Right atrium auricular region (tissue), 2 donors: ENCODE data around the gene ADGRG7. TPM values are rescaled to one million over a fixed set of nuclear protein-coding genes. Genes with fewer than 3 reads are reported as not detected.
A peak's percentile ranks its signal among the peaks of the same experiment; 100 is the strongest.

Experiments
- DNase-seq: peaks from one replicate; pipeline ENCODE4 v3.0.0-alpha.2; 2019; ENCODE audit warnings: low spot score
- H3K27ac ChIP-seq, 2 donors: fragments of 200-600 bp; sonication (generic); 1 replicate in 1 of 2; 2 replicates in 1 of 2; pipeline ENCODE4 v1.5.1; 2016 to 2019
- H3K27me3 ChIP-seq, 2 donors: fragments of 200-600 bp; sonication (generic); one replicate each; pipeline versions ENCODE4 v1.5.1 to v1.6.0; 2017 to 2019
- H3K36me3 ChIP-seq: fragments of 200-600 bp; sonication (generic); one replicate; pipeline ENCODE4 v1.5.1; 2016
- H3K4me1 ChIP-seq, 2 donors: fragments of 200-600 bp; sonication (generic); one replicate each; pipeline versions ENCODE4 v1.5.1 to v1.6.0; 2017 to 2019
- H3K4me3 ChIP-seq, 2 donors: fragments of 200-600 bp; sonication (generic); 1 replicate in 1 of 2; 2 replicates in 1 of 2; pipeline ENCODE4 v1.5.1; 2017 to 2019; ENCODE audit warnings: mild to moderate bottlenecking in 1 of 2, moderate library complexity in 1 of 2
- H3K9me3 ChIP-seq, 2 donors: fragments of 200-600 bp; sonication (generic); one replicate each; pipeline ENCODE4 v1.5.1; 2019
- CTCF ChIP-seq, 2 donors: fragments of 200-600 bp; sonication (generic); IDR thresholded peaks; one replicate each; pipeline ENCODE4 v1.5.1; 2019; ENCODE audit warnings: antibody characterized with exemption in 2 of 2
- total RNA-seq, 2 donors: library from RNA; depleted of rRNA; stranded (reverse); fragments of >200 nt; gene quantifications; one replicate each; pipeline ENCODE4 v1.1.0, GENCODE V29; 2016

Gene ADGRG7
- total RNA-seq, 2 donors from 2014 or later: not detected

DNA sequence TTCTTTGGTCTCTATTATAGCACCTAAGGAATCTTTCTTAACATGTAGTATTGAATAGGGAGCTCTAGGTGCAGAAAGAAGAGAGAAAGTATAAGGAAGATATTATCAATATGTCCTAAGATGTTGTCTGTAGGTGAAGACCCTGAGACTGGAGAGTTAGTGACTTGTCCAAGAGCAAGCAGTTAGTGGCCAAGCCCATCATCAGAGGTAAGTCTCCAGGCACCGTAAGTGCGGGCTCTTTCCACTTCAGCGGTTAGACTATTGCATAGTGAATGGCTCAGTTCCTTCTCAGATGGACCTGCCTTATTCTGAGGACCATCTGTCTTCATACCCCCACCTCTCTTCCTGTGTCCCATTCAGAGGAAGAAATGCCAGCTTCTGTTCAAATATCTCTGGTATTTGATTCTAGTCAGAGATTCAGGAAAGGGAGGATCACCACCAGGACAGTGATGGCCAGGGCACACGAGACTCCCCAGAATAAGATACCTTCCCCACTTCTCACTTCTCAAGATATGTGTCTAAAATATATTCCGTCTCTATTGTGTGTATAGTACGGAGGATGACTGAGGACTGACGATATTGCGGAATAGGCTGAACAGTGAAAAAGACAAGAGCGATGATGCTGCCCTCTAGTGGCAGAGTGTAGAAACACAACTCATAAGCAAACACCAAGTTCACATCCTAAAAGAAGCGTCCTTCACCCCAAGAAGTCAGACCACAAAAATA is 19.1 kb upstream of the ADGRG7 start:
- DNase-seq: peak; percentile 75
- Histone ChIP-seq H3K36me3 (no peaks in the 10 kb centered on the region), H3K27ac (no peak overlapping the region), H3K27me3 (no peaks in the 10 kb centered on the region), H3K9me3 (no peaks in the 10 kb centered on the region), H3K4me1 (no peaks in the 10 kb centered on the region), H3K4me3 (no peak overlapping the region)
- TF ChIP-seq CTCF (IDR thresholded peaks at IDR 0.05): peak; percentile 79 to 86

DNA sequence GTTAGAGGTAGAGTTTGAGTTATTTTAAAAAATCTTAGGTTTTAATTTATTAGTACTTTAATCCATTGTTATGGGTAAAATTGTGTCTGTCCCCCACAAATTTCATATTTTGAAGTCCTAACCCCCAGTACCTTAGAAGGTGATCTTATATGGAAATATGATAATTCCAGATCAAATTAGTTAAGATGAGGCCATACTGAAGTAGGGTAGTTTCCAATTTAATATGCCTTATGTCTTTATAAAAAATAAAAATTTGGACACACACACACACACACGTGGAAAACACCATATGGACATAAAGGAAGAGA is 18.6 kb upstream of the ADGRG7 start:
- H3K4me3 ChIP-seq: no peak overlapping the region
- no peak for TF ChIP-seq CTCF (IDR thresholded peaks at IDR 0.05)
- no peaks in the 10 kb centered on the region for H3K36me3 ChIP-seq
- H3K4me1 ChIP-seq: no peaks in the 10 kb centered on the region
- no peak overlapping the region for H3K27ac ChIP-seq
- no peak for DNase-seq
- no peaks in the 10 kb centered on the region for H3K27me3 ChIP-seq
- H3K9me3 ChIP-seq: no peaks in the 10 kb centered on the region

- H3K36me3 ChIP-seq: no peaks in the 10 kb centered on the region
- H3K9me3 ChIP-seq: no peaks in the 10 kb centered on the region
- H3K27ac ChIP-seq: no peak overlapping the region
- H3K4me1 ChIP-seq: no peaks in the 10 kb centered on the region
- no peaks in the 10 kb centered on the region for H3K27me3 ChIP-seq
- DNase-seq: no peak
- TF ChIP-seq CTCF (IDR thresholded peaks at IDR 0.05): no peak
- no peak overlapping the region for H3K4me3 ChIP-seq
Measured at GRCh38 chr3:100591411-100591810, 18.0 kb upstream of the ADGRG7 start.

DNA sequence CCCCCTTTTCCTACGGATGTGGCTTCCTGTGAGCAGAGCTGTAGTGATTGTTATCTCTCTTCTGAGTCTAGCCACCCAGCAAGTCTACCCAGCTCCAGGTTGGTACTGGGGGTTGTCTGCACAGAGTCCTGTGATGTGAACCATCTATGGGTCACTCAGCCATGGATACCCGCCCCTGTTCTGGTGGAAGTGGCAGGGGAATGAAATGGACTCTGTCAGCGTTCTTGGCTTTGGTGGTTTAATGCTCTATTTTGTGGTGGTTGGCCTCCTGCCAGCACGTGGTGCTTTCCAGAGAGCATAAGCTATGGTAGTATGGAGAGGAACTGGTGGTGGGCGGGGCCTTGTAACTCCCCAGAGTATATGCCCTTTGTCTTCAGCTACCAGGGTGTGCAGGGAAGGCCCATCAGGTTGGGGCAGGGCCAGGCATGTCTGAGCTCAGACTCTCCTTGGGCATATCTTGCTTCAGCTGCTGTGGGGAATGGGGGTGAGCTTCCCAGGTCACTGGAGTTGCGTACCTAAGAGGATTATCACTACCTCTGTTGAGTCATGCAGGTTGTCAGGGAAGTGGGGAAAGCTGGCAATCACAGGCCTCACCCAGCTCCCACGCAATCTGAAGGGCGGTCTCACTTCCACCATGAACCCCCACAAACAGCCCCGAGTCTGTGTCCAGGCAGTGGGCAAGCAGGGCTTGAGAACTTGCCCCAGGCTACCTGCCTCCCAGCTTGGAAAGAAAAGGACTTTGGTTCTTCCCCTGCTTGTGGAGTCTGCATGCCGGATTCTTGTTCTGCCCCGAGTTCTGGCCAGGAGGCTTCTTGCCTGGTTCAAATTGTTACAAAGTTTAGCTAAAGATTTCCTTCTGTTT is 9.0 kb upstream of the ADGRG7 start:
- H3K27ac ChIP-seq: no peak overlapping the region
- DNase-seq: no peak
- no peak for TF ChIP-seq CTCF (IDR thresholded peaks at IDR 0.05)
- H3K36me3 ChIP-seq: no peaks in the 10 kb centered on the region
- no peak overlapping the region for H3K4me3 ChIP-seq
- no peaks in the 10 kb centered on the region for H3K4me1 ChIP-seq
- no peaks in the 10 kb centered on the region for H3K27me3 ChIP-seq
- H3K9me3 ChIP-seq: no peaks in the 10 kb centered on the region

- Histone ChIP-seq H3K4me3 (peak overlapping the region in 1 of 2 donors; percentile 13), H3K9me3 (no peaks in the 10 kb centered on the region), H3K36me3 (no peaks in the 10 kb centered on the region), H3K27ac (no peak overlapping the region), H3K27me3 (no peaks in the 10 kb centered on the region), H3K4me1 (no peaks in the 10 kb centered on the region)
- no peak for TF ChIP-seq CTCF (IDR thresholded peaks at IDR 0.05)
- no peak for DNase-seq
Measured at GRCh38 chr3:100602506-100603444, 6.6 kb upstream of the ADGRG7 start.
